Measurements from ENCODE around the gene LRRC73. TPM values are rescaled to one million over a fixed set of nuclear protein-coding genes. Genes with fewer than 3 reads are reported as not detected.
"Not testable (repeated sequence)": the region's sequence is repeated elsewhere in the genome, so short reads cannot be mapped to it uniquely, and the experiment has no call there.

The LRRC73 gene
- total RNA-seq, 1 experiment from 2014 or later, result 1.4 TPM

DNA sequence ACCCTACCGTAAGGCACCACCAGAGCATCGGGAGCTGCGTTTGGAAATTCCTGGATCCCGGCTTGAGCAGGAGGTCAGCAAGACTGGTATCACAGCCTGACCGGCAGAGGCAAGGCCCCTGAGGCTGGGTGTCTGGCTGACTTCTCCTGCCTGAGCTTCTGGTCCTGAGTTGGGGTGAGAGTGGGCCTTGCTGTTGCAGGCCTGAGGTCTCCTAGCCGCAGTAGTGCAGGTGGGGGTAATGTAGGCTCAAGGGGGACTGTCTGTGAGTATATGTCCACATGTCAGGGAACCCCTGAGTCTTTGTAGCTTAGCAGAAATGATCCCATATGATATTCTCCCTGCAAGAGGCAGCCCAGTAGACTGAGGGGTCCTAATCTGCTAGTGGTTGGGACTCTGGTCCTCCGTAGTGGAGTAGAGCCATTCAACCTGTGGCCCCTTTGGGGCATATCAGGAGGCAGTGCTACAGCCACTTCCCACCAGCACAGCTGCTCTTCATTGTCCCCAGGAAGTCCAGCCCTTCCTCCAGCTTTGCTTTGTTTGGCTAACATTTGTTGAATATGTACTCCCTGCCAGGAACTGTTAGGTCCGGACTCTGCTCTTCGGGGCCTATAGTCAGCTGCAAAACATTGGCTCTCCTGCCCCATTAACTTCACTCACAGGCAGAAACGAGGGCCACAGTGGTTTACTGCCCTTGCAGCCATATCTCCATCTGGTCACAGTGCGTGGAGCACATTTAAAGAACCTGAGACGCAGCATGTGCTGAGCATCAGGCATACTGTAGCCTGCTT lies 10.9 kb downstream of the LRRC73 start (continued):
- TF ChIP-seq, protein P1, sequence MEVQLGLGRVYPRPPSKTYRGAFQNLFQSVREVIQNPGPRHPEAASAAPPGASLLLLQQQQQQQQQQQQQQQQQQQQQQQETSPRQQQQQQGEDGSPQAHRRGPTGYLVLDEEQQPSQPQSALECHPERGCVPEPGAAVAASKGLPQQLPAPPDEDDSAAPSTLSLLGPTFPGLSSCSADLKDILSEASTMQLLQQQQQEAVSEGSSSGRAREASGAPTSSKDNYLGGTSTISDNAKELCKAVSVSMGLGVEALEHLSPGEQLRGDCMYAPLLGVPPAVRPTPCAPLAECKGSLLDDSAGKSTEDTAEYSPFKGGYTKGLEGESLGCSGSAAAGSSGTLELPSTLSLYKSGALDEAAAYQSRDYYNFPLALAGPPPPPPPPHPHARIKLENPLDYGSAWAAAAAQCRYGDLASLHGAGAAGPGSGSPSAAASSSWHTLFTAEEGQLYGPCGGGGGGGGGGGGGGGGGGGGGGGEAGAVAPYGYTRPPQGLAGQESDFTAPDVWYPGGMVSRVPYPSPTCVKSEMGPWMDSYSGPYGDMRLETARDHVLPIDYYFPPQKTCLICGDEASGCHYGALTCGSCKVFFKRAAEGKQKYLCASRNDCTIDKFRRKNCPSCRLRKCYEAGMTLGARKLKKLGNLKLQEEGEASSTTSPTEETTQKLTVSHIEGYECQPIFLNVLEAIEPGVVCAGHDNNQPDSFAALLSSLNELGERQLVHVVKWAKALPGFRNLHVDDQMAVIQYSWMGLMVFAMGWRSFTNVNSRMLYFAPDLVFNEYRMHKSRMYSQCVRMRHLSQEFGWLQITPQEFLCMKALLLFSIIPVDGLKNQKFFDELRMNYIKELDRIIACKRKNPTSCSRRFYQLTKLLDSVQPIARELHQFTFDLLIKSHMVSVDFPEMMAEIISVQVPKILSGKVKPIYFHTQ (CRISPR knock-in tag; IDR thresholded peaks at IDR 0.05), result no peak
- TF ChIP-seq, protein P2, sequence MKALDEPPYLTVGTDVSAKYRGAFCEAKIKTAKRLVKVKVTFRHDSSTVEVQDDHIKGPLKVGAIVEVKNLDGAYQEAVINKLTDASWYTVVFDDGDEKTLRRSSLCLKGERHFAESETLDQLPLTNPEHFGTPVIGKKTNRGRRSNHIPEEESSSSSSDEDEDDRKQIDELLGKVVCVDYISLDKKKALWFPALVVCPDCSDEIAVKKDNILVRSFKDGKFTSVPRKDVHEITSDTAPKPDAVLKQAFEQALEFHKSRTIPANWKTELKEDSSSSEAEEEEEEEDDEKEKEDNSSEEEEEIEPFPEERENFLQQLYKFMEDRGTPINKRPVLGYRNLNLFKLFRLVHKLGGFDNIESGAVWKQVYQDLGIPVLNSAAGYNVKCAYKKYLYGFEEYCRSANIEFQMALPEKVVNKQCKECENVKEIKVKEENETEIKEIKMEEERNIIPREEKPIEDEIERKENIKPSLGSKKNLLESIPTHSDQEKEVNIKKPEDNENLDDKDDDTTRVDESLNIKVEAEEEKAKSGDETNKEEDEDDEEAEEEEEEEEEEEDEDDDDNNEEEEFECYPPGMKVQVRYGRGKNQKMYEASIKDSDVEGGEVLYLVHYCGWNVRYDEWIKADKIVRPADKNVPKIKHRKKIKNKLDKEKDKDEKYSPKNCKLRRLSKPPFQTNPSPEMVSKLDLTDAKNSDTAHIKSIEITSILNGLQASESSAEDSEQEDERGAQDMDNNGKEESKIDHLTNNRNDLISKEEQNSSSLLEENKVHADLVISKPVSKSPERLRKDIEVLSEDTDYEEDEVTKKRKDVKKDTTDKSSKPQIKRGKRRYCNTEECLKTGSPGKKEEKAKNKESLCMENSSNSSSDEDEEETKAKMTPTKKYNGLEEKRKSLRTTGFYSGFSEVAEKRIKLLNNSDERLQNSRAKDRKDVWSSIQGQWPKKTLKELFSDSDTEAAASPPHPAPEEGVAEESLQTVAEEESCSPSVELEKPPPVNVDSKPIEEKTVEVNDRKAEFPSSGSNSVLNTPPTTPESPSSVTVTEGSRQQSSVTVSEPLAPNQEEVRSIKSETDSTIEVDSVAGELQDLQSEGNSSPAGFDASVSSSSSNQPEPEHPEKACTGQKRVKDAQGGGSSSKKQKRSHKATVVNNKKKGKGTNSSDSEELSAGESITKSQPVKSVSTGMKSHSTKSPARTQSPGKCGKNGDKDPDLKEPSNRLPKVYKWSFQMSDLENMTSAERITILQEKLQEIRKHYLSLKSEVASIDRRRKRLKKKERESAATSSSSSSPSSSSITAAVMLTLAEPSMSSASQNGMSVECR (CRISPR knock-in tag; IDR thresholded peaks at IDR 0.05; ENCODE audit: borderline replicate concordance), result no peak
- TF ChIP-seq, protein P3, sequence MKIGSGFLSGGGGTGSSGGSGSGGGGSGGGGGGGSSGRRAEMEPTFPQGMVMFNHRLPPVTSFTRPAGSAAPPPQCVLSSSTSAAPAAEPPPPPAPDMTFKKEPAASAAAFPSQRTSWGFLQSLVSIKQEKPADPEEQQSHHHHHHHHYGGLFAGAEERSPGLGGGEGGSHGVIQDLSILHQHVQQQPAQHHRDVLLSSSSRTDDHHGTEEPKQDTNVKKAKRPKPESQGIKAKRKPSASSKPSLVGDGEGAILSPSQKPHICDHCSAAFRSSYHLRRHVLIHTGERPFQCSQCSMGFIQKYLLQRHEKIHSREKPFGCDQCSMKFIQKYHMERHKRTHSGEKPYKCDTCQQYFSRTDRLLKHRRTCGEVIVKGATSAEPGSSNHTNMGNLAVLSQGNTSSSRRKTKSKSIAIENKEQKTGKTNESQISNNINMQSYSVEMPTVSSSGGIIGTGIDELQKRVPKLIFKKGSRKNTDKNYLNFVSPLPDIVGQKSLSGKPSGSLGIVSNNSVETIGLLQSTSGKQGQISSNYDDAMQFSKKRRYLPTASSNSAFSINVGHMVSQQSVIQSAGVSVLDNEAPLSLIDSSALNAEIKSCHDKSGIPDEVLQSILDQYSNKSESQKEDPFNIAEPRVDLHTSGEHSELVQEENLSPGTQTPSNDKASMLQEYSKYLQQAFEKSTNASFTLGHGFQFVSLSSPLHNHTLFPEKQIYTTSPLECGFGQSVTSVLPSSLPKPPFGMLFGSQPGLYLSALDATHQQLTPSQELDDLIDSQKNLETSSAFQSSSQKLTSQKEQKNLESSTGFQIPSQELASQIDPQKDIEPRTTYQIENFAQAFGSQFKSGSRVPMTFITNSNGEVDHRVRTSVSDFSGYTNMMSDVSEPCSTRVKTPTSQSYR (CRISPR knock-in tag; IDR thresholded peaks at IDR 0.05), result no peak
- TF ChIP-seq, protein P4, sequence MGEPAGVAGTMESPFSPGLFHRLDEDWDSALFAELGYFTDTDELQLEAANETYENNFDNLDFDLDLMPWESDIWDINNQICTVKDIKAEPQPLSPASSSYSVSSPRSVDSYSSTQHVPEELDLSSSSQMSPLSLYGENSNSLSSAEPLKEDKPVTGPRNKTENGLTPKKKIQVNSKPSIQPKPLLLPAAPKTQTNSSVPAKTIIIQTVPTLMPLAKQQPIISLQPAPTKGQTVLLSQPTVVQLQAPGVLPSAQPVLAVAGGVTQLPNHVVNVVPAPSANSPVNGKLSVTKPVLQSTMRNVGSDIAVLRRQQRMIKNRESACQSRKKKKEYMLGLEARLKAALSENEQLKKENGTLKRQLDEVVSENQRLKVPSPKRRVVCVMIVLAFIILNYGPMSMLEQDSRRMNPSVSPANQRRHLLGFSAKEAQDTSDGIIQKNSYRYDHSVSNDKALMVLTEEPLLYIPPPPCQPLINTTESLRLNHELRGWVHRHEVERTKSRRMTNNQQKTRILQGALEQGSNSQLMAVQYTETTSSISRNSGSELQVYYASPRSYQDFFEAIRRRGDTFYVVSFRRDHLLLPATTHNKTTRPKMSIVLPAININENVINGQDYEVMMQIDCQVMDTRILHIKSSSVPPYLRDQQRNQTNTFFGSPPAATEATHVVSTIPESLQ (CRISPR knock-in tag; IDR thresholded peaks at IDR 0.05), result no peak
- TF ChIP-seq ZNF138 (CRISPR knock-in tag; conservative IDR thresholded peaks at IDR 0.05), result no peak
- TF ChIP-seq TCF7 (CRISPR knock-in tag; IDR thresholded peaks at IDR 0.05; ENCODE audit: low read depth), result no peak

DNA sequence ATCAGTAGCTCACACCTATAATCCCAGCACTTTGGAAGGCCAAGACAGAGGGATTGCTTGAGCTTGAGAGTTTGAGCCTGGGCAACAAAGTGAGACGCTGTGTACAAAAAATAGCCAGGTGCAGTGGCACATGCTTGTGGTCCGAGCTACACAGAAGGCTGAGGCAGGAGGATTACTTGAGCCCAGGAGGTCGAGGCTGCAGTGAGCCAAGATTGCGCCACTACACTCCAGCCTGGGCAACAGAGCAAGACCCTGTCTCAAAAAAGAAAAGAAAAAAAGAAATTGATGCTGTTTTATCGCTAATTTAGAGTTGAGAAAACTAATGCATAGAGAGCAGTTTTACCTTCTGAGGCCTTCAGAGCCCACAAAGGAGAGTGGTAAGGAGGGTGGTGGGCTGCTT lies 11.9 kb downstream of the LRRC73 start:
- ATAC-seq; H3K9me3 Mint-ChIP-seq; H3K4me3 Mint-ChIP-seq; DNase-seq (ENCODE audit: low spot score); H3K27me3 Mint-ChIP-seq (ENCODE audit: low read depth); H3K27ac Mint-ChIP-seq; POLR2A ChIA-PET: not testable (repeated sequence)
- CTCF ChIA-PET, result interaction anchor here (1.0 to 1.1 kb wide), 3 partner anchors 9 to 44 kb away, joined by 3 to 6 read pairs (median 4); partner anchors contain the start of gene LRRC73
- Mint-ChIP-seq H3K4me1 (peaks cover 17% of the 10 kb centered on the region), H3K36me3 (peaks cover 35% of the 10 kb centered on the region)

DNA sequence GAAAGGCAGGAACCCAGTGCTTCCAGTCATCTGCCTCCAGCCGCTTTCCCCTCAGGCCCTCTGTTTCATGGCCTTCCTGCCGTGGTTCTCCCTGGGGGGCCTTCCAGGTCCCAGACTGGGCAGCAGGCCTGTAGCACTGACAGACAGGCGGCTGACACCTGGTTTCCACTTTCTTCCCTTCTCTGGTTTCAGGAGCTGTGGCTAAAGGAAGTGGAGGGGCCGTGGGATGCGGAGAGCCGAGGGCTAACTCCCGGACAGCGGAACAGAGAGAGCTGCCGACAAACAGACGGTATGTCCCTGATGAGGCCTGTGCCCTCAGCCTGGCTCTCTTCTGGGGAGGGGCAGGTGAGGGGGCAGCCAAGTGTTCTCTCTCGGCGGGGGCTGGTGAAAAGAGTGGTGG lies 12.5 kb downstream of the LRRC73 start:
- ATAC-seq (no peak), DNase-seq (ENCODE audit: low spot score) (no peak)
- Mint-ChIP-seq H3K4me3 (no peak overlapping the region), H3K27me3 (ENCODE audit: low read depth) (no peaks in the 10 kb centered on the region), H3K9me3 (no peaks in the 10 kb centered on the region), H3K4me1 (peaks cover 23% of the 10 kb centered on the region), H3K36me3 (peaks cover 31% of the 10 kb centered on the region), H3K27ac (no peak overlapping the region)
- CTCF ChIA-PET, result interaction anchor here (1.1 to 7.2 kb wide), 3 partner anchors 9 to 12 kb away, joined by 4 to 75 read pairs (median 6); partner anchors contain the start of gene LRRC73
- POLR2A ChIA-PET, result no interaction called here
- no peak for TF ChIP-seq ZNF121 (CRISPR knock-in tag; IDR thresholded peaks at IDR 0.05)
- no peak for TF ChIP-seq NR3C1 (CRISPR knock-in tag; conservative IDR thresholded peaks at IDR 0.05; ENCODE audit: low read depth)
- no peak for TF ChIP-seq ZNF396 (CRISPR knock-in tag; IDR thresholded peaks at IDR 0.05; ENCODE audit: borderline replicate concordance)
- TF ChIP-seq NR2C2 (CRISPR knock-in tag; IDR thresholded peaks at IDR 0.05), result no peak
- no peak for TF ChIP-seq ZNF219 (CRISPR knock-in tag; IDR thresholded peaks at IDR 0.05; ENCODE audit: borderline replicate concordance)
- TF ChIP-seq TEAD4 (CRISPR knock-in tag; IDR thresholded peaks at IDR 0.05), result no peak
